Activated CD8-positive, alpha-beta memory T cell treated with anti-CD3 and anti-CD28 coated beads, Interleukin-2, amount 50 U/mL, for 1 hour (primary cell): ENCODE data around the gene FIGNL2.
"Not testable (repeated sequence)": the region's sequence is repeated elsewhere in the genome, so short reads cannot be mapped to it uniquely, and the experiment has no call there.

Experiments used
- DNase-seq: peaks from one replicate; pipeline ENCODE4 v3.0.0-alpha.2; 2020; ENCODE audit errors: extremely low read depth

FIGNL2 gene

GRCh38 chr12:51818086-51818485 lies 30.4 kb downstream of the FIGNL2 start:
- no peak for DNase-seq

DNA sequence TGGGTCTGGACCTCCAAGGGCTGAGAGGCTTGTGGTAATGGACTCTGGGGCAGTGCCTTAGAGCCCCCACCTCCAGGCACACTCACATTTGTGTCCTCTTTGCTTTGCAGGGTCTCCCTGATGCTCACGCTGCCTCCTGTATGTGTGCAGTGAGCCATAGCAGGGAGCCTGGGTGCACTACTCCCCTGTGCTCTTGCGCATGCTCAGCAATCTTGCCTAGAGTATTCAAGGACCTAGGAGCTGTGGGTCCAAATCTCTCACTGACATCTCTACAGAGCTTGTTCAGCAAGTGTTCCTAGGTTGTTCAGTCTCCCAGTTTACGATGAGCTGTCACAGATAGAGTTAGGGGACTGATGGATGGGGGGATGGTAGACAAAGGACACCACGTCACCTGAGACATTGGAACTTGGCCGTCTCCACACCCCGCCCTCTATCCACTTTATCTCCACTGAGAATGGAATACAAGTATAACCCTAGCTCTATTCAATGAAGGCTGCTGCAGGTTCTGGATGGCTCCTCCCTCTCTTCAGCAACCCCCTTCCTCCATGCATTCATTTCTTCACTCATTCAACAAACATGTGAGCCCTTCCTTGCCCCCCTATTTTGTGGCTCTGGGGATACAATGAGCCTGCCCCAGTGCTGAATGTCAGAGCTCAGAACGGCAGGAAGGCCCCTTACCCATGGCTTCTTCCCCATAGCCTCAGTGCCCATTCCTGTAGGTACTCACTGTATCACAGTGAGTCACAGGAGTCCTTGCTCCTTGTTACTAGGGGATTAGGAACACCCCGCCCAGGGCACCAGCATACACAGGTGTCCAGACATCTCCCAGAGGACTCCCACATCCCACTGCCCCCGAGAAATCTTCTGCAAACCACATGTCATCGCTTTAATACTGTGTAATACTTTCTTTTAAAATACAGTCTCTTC lies 31.2 kb downstream of the FIGNL2 start:
- DNase-seq, result no peak

- no peak for DNase-seq
Observed at GRCh38 chr12:51815571-51815970, 32.9 kb downstream of the FIGNL2 start.

GRCh38 chr12:51814311-51815088 lies 34.0 kb downstream of the FIGNL2 start:
- DNase-seq, result no peak

GRCh38 chr12:51813931-51814310 lies 34.6 kb downstream of the FIGNL2 start:
- no peak for DNase-seq

DNA sequence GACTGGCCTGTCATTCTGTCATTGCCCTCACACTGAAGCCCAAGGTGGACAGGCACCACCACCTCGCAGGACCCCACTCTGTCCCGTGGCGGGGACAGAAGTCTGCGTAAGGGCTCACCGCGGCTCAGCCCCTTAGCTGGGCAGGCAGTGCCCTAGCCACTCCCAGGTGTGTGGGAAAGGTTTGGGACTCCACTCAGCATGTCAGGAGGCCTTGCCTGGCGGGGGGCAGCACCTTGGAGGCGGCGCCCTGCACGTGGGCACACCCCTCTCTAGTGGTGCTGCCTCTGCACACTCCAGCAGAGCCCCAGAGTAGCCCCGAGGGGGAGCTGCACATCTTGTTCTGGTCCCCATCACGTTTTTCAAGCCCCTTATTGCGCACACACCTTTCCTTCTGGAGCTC lies 35.6 kb downstream of the FIGNL2 start:
- no peak for DNase-seq

GRCh38 chr12:51811203-51812202 lies 37.0 kb downstream of the FIGNL2 start:
- no peak for DNase-seq

GRCh38 chr12:51809193-51809592 lies 39.3 kb downstream of the FIGNL2 start:
- no peak for DNase-seq

DNA sequence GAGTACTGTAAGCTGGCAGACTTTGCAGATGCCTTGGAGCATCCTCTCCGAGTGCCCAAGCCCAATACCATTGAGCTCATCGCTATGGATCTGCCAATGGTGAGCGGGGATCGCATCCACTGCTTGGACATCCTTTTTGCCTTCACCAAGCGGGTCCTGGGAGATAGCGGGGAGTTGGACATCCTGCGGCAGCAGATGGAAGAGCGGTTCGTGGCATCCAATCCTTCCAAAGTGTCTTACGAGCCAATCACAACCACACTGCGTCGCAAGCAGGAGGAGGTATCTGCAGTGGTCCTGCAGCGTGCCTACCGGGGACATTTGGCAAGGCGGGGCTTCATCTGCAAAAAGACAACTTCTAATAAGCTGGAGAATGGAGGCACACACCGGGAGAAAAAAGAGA lies 41.6 kb downstream of the FIGNL2 start:
- no peak for DNase-seq

- no peak for DNase-seq
Observed at GRCh38 chr12:51801027-51801426, 47.5 kb downstream of the FIGNL2 start.

DNA sequence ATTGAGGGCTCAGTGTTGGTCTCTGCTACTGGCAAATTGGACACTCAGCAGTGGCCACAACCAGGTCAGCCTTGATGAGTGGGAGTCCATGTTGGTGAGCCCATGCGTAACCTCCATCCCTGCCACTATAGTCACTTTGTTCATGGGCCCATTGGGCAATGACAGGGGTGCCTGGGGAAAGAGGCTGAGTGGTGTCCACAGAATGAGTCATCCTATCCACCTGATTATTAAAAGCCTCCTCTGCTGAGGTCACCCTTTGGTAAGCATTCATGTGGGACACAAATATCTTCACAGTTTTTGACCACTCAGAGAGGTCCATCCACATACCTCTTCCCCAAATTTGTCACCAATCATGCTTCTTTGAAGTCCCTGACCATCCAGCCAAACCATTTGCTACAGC lies 50.0 kb downstream of the FIGNL2 start:
- no peak for DNase-seq

- DNase-seq, result not testable (repeated sequence)
Observed at GRCh38 chr12:51798051-51798450, 50.5 kb downstream of the FIGNL2 start.

- DNase-seq, result no peak
Observed at GRCh38 chr12:51797301-51797700, 51.2 kb downstream of the FIGNL2 start.

GRCh38 chr12:51793201-51793600 lies 55.3 kb downstream of the FIGNL2 start:
- no peak for DNase-seq

GRCh38 chr12:51792417-51792816 lies 56.1 kb downstream of the FIGNL2 start:
- no peak for DNase-seq

DNA sequence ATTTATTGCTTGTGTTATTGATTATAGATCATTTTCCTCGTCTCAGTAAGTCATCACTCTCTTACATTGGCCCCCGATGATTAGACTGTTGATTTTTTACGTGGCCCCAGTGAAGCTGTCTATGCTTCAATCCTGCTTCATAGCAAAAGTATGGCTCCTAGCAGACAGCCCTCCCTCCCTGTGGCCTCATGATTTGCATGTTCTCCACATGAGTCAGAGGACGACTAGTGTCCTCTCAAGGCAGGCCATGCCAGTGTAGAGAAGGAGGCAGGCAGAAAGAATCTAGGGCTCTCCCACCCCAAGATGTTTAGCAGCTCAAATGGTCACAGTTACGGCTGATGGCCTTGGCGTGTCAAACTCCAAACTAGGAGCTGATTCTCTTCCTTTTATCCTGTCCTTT lies 59.6 kb downstream of the FIGNL2 start:
- DNase-seq, result no peak

GRCh38 chr12:51785906-51786305 lies 62.6 kb downstream of the FIGNL2 start:
- DNase-seq, result no peak

- DNase-seq, result no peak
Observed at GRCh38 chr12:51784688-51785087, 63.8 kb downstream of the FIGNL2 start.

GRCh38 chr12:51779876-51780275 lies 68.6 kb downstream of the FIGNL2 start:
- DNase-seq, result no peak

- DNase-seq, result no peak
Observed at GRCh38 chr12:51777973-51778372, 70.5 kb downstream of the FIGNL2 start.

- DNase-seq, result no peak
Observed at GRCh38 chr12:51777457-51777856, 71.1 kb downstream of the FIGNL2 start.

DNA sequence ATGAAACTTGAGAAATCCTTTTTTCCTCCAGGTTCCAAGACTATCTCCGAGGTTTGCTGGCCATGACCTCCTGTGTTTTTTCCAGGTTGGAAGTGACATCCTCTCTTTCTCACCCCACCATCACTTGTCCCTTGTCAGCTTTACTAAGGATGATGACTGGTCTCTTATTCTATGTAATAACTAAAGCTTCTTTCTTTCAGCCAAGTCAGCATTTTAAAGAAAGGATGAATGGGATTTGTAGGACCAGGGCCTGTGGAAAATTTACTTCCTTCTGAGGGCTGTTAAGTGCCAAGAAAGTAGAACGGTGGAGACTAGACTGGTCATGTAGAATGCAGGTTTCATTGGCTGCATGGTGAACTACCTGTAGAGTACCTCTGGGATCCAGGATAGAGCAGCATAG lies 73.6 kb downstream of the FIGNL2 start:
- DNase-seq, result no peak
